ENCODE data around the gene USE1.

DNA sequence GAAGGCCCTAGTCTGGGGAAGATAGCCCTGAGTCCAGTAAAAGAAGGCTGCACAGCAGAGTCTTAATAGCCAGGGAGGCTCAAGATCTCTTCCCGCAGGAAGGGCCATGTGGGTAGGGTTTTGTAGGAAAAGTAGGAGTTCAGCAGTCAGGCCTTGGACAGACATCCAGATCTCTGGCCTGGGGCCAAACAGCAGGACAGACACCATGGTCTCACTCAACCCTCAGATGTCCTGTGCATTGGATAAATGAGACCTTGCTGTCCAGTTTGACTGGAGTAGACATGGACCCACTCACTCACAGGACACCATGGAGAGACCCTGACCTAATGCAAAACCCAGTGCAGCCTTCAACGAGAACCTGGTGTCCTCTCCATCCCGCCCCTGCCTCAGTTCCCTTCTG lies 14.7 kb downstream of the USE1 start:
- TF ChIP-seq POLR2A (IDR thresholded peaks at IDR 0.05) (no peak), CTCF (IDR thresholded peaks at IDR 0.05) (no peak)

Data from stomach (tissue), 4 donors.